Measurements from ENCODE around the gene CFAP52. TPM values are rescaled to one million over a fixed set of nuclear protein-coding genes. Genes with fewer than 3 reads are reported as not detected.
"Not testable (repeated sequence)": the region's sequence is repeated elsewhere in the genome, so short reads cannot be mapped to it uniquely, and the experiment has no call there.

Gene CFAP52
- total RNA-seq, 4 donors from 2014 or later, result 0.27 to 0.78 TPM; not detected in 2

GRCh38 chr17:9557161-9557755 lies 19.2 kb upstream of the CFAP52 start:
- Histone ChIP-seq H3K9me3 (no peaks in the 10 kb centered on the region), H3K4me3 (replicated peaks in 1 of 3) (no peak overlapping the region), H3K27me3 (no peaks in the 10 kb centered on the region), H3K27ac (no peak overlapping the region), H3K4me1 (no peaks in the 10 kb centered on the region), H3K36me3 (no peaks in the 10 kb centered on the region)
- no peak for TF ChIP-seq POLR2A (IDR thresholded peaks at IDR 0.05)
- no peak for TF ChIP-seq CTCF (IDR thresholded peaks at IDR 0.05)
- WGBS, 2 donors, result 66 to 75% methylated on average over 10 of the region's 10 CpGs
- intact Hi-C loops (cut with DNase I), result no loop called here
- DNase-seq, result no peak

DNA sequence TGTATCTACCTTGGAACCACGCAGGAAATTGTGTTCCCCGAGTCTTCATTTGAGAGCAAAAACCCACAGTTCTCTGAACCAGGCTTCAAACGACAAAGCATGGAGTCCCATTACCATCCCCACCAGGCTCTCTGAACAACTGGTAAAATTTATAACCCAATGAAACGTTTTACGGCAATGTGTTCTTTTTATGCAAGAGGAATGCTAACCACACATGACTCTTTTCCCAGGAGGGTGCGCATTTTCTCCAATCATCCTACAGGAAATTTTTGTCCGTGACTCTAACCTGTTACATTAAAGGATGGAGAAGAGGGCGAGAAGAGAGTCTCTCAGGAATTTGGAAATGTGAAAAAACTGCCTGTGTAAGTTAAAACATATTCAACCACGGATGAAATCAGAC lies 18.6 kb upstream of the CFAP52 start:
- TF ChIP-seq CTCF (IDR thresholded peaks at IDR 0.05) (no peak), POLR2A (IDR thresholded peaks at IDR 0.05) (no peak)
- Histone ChIP-seq H3K4me1 (no peaks in the 10 kb centered on the region), H3K4me3 (replicated peaks in 1 of 3) (no peak overlapping the region), H3K9me3 (no peaks in the 10 kb centered on the region), H3K27me3 (no peaks in the 10 kb centered on the region), H3K27ac (no peak overlapping the region), H3K36me3 (no peaks in the 10 kb centered on the region)
- intact Hi-C loops (cut with DNase I), result no loop called here
- no peak for DNase-seq
- 90 to 95% methylated on average over 9 of the region's 9 CpGs for WGBS, 2 donors

DNA sequence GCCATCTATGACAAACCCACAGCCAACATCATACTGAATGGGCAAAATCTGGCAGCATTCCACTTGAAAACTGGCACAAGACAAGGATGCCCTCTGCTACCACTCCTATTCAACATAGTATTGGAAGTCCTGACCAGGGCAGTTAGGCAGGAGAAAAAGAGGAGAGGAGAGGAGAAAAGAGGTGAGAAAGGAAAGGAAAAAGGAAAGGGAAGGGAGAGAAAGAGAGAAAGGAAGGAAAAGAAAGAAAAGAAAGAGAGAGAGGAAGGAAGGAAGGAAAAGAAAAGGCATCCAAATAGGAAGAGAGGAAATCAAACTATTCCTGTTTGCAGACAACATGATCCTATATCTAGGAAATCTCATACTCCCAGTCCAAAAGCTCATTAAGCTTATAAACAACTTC lies 12.3 kb upstream of the CFAP52 start:
- Histone ChIP-seq H3K27me3 (no peaks in the 10 kb centered on the region), H3K9me3 (no peaks in the 10 kb centered on the region), H3K4me3 (replicated peaks in 1 of 3) (no peak overlapping the region), H3K4me1 (peaks cover 0 to 6% of the 10 kb centered on the region in 2 donors), H3K27ac (no peak overlapping the region), H3K36me3 (no peaks in the 10 kb centered on the region)
- no peak for TF ChIP-seq CTCF (IDR thresholded peaks at IDR 0.05)
- TF ChIP-seq POLR2A (IDR thresholded peaks at IDR 0.05), result no peak
- no peak for DNase-seq
- intact Hi-C loops (cut with DNase I), result no loop called here

GRCh38 chr17:9566067-9566466 lies 10.4 kb upstream of the CFAP52 start:
- Histone ChIP-seq H3K4me1 (peaks cover 0 to 6% of the 10 kb centered on the region in 2 donors), H3K9me3 (no peaks in the 10 kb centered on the region), H3K27me3 (no peaks in the 10 kb centered on the region), H3K27ac (no peak overlapping the region), H3K4me3 (replicated peaks in 1 of 3) (no peak overlapping the region), H3K36me3 (no peaks in the 10 kb centered on the region)
- no peak for TF ChIP-seq POLR2A (IDR thresholded peaks at IDR 0.05)
- no peak for TF ChIP-seq CTCF (IDR thresholded peaks at IDR 0.05)
- intact Hi-C loops (cut with DNase I), result no loop called here
- DNase-seq, result no peak
- WGBS, 2 donors, result 35 to 43% methylated on average over 7 of the region's 7 CpGs

DNA sequence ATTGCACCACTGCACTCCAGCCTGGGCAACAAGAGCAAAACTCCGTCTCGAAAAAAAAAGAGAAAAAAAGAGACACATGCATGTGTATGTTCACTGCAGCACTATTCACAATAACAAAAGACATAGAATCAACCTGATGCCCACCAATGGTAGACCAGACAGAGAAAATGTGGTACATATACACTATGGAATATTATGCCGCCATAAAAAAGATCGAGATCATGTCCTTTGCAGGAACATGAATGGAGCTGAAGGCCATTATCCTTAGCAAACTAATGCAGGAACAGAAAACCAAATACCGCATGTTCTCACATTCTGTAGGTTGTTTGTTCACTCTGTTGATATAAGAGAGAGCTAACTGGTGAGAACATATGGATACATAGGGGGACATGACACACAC lies 9.7 kb upstream of the CFAP52 start:
- H3K27ac ChIP-seq, result not testable (repeated sequence)

GRCh38 chr17:9568004-9568403 lies 8.4 kb upstream of the CFAP52 start:
- DNase-seq, result no peak
- TF ChIP-seq CTCF (IDR thresholded peaks at IDR 0.05) (no peak), POLR2A (IDR thresholded peaks at IDR 0.05) (no peak)
- no peaks in the 10 kb centered on the region for H3K27me3 ChIP-seq
- intact Hi-C loops (cut with DNase I), result no loop called here
- H3K9me3 ChIP-seq, result no peaks in the 10 kb centered on the region
- no peak overlapping the region for H3K4me3 ChIP-seq (replicated peaks in 1 of 3)
- H3K36me3 ChIP-seq, result no peaks in the 10 kb centered on the region
- peaks cover 0 to 6% of the 10 kb centered on the region in 2 donors for H3K4me1 ChIP-seq
- no peak overlapping the region for H3K27ac ChIP-seq

More for the DNA sequence above, 9.7 kb upstream of the CFAP52 start:
- H3K4me1 ChIP-seq; H3K4me3 ChIP-seq (replicated peaks in 1 of 3); intact Hi-C loops (cut with DNase I); H3K9me3 ChIP-seq; H3K36me3 ChIP-seq; H3K27me3 ChIP-seq; DNase-seq: not testable (repeated sequence)
- 86% methylated on average over 5 of the region's 5 CpGs for WGBS, 2 donors
